ENCODE data around the gene HOXA6. TPM values are rescaled to one million over a fixed set of nuclear protein-coding genes. Genes with fewer than 3 reads are reported as not detected.

Gene HOXA6
- total and polyA plus RNA-seq, 2 of the 4 experiments (the other 2 are of a cell fraction), result 1.4 to 1.8 TPM

DNA sequence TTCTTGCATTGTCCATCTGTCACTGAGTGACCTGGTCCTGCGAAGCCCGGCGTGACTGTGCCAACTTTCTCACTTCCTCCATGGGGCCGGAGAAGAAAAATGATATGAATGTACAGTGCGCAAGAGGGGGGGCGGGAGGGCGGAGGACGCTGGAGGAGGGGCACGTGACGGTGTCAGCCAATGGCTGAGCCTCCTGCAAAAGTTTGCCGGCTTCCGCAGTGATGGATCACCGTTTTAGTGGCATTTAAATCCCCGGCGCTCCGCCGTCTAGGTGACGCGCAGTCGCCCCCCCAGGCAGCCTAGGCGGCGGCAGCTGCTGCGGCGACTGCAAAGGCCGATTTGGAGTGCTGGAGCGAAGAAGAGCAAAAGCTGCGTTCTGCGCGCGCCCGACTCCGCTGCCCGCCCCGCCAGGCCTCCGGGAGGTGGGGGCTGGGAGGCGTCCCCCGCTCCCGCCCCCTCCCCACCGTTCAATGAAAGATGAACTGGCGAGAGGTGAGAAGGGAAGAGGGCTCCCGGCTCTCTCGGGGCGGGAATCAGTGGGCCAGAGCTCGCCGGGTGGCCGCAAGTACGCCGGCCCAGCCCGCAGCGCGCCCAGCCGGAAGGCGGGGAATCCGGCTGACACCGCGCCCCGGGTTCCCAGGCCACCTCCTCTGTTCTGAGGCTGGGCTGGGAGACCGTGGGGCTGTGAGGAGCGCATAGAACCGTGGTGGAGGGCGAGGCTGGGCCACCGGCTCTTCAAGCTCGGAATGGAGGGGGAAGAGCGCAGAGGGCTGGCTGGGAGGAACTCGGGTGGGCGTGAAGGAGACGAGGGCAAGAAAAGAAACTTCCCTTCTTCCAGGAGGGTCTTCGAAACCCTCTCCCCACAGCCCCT is 51.4 kb downstream of the HOXA6 start, which contains the start of gene HOXA1:
Gene HOXA1 (minus strand): TSS at position 104 of the 871 bp plus-strand sequence. CDS start 88 bp downstream, at position 16.
- CTCF ChIA-PET, result interaction anchor here (0.6 to 1.0 kb wide), 3 partner anchors 19 to 47 kb away, joined by 3 read pairs; partner anchors contain the start of gene HOXA5
- Histone ChIP-seq H3K4me3 (ENCODE audit: insufficient read depth, low read depth, low read length) (peak within 1 kb of the TSS; percentile 92), H2BK20ac (ENCODE audit: low read depth, low read length) (peak within 1 kb of the TSS; percentile 61; the same call in 1 of the 2 replicates), H4K8ac (ENCODE audit: low read depth in 2 of 2, low read length in 2 of 2) (peak within 1 kb of the TSS; percentile 80 to 83), H2AK5ac (ENCODE audit: low read depth, low read length) (peak within 1 kb of the TSS; percentile 91), H3K9me3 (ENCODE audit: control insufficient read depth, insufficient read depth, low read length) (no peaks in the 10 kb centered on the region), H3K79me1 (ENCODE audit: low read depth in 1 of 2, low read length in 2 of 2) (peaks cover 10 to 16% of the 10 kb centered on the region in 2 experiments; a peak in 3 of 4 replicates), H3K9me1 (ENCODE audit: insufficient read depth, low read length) (no peaks in the 10 kb centered on the region), H3K23ac (ENCODE audit: low read depth, low read length) (peak within 1 kb of the TSS; percentile 100), H2AK9ac (replicated peaks; ENCODE audit: low read depth, low read length, poor library complexity) (peak within 1 kb of the TSS; percentile 97), H3K18ac (ENCODE audit: low read depth, low read length) (peak within 1 kb of the TSS; percentile 82), H2BK120ac (ENCODE audit: low read depth, low read length) (peak within 1 kb of the TSS; percentile 80), H3K27ac (ENCODE audit: insufficient read depth, low read length) (peak within 1 kb of the TSS; percentile 97), H3K9ac (ENCODE audit: low read depth, low read length) (peak within 1 kb of the TSS; percentile 99), H3K4me2 (ENCODE audit: low read depth, low read length) (peak within 1 kb of the TSS; percentile 91), H3K36me3 (ENCODE audit: control insufficient read depth, insufficient read depth, low read length) (peaks cover 10% of the 10 kb centered on the region), H3K4ac (ENCODE audit: low read depth, low read length) (peak within 1 kb of the TSS; percentile 95), H3K14ac (replicated peaks; ENCODE audit: low read depth, low read length) (peak within 1 kb of the TSS; percentile 98), H2AFZ (replicated peaks; ENCODE audit: low read length, poor library complexity) (peak within 1 kb of the TSS; percentile 95), H4K5ac (ENCODE audit: low read depth, low read length) (peak within 1 kb of the TSS; percentile 26; the same call in 1 of the 2 replicates), H4K91ac (ENCODE audit: insufficient read depth, low read depth, low read length) (peak within 1 kb of the TSS; percentile 88), H4K20me1 (ENCODE audit: insufficient read depth, low read length) (peaks cover 13% of the 10 kb centered on the region), H2BK5ac (ENCODE audit: low read depth, low read length, poor library complexity, severe bottlenecking) (peak within 1 kb of the TSS; percentile 91), H3K27me3 (ENCODE audit: control insufficient read depth, insufficient read depth, low read length) (no peaks in the 10 kb centered on the region), H3K56ac (ENCODE audit: extremely low read depth, insufficient read depth, low read length) (peak within 1 kb of the TSS; percentile 93), H3K4me1 (ENCODE audit: control insufficient read depth, insufficient read depth, low read length) (peaks cover 6% of the 10 kb centered on the region), H2BK15ac (ENCODE audit: low read depth, low read length) (peak within 1 kb of the TSS; percentile 86; the same call in 2 of the 3 replicates)
- WGBS, 2 experiments (ENCODE audit: extremely low coverage in 2 of 2, insufficient read length in 1 of 2), result 0% methylated on average over 14 of the region's 68 CpGs; no CpG with 5 or more reads in 1 of the 2 experiments
- in situ Hi-C loops (cut with MboI; ENCODE audit: low sequenced_read_pairs) (no loop called here), intact Hi-C loops (cut with micrococcal nuclease) (loop anchor here (2.0 kb wide), 3 partner anchors 33 to 409 kb away; partner anchors contain the start of gene SKAP2), dilution Hi-C loops (cut with HindIII; ENCODE audit: low sequenced_read_pairs, unreplicated experiment) (no loop called here)
- ATAC-seq (ENCODE audit: low read depth) (peak; percentile 73), DNase-seq (peak; percentile 95)
- POLR2A ChIA-PET (ENCODE audit: unreplicated experiment), result interaction anchor here (0.9 to 1.1 kb wide), 2 partner anchors 10 to 35 kb away, joined by 3 to 5 read pairs; partner anchors contain the start of gene HOXA4
- TF ChIP-seq, protein P1, sequence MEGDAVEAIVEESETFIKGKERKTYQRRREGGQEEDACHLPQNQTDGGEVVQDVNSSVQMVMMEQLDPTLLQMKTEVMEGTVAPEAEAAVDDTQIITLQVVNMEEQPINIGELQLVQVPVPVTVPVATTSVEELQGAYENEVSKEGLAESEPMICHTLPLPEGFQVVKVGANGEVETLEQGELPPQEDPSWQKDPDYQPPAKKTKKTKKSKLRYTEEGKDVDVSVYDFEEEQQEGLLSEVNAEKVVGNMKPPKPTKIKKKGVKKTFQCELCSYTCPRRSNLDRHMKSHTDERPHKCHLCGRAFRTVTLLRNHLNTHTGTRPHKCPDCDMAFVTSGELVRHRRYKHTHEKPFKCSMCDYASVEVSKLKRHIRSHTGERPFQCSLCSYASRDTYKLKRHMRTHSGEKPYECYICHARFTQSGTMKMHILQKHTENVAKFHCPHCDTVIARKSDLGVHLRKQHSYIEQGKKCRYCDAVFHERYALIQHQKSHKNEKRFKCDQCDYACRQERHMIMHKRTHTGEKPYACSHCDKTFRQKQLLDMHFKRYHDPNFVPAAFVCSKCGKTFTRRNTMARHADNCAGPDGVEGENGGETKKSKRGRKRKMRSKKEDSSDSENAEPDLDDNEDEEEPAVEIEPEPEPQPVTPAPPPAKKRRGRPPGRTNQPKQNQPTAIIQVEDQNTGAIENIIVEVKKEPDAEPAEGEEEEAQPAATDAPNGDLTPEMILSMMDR (conservative IDR thresholded peaks at IDR 0.05; ENCODE audit: low read depth, low read length), result 0 out of 2 replicates have a peak, but pooled peaks have one; percentile 2
- no peak for TF ChIP-seq NFE2L2 (IDR thresholded peaks at IDR 0.05; ENCODE audit: low read depth, low read length)
- peak; percentile 66 for TF ChIP-seq BHLHE40 (IDR thresholded peaks at IDR 0.05; ENCODE audit: low read depth, low read length)
- TF ChIP-seq RAD21 (IDR thresholded peaks at IDR 0.05; ENCODE audit: low read length), result peak; percentile 36; the same call in 1 of the 2 replicates
- TF ChIP-seq CHD1 (IDR thresholded peaks at IDR 0.05; ENCODE audit: low read depth, low read length), result 0 out of 2 replicates have a peak, but pooled peaks have one; percentile 27
- TF ChIP-seq MXI1 (IDR thresholded peaks at IDR 0.05; ENCODE audit: borderline replicate concordance, low read depth, low read length), result no peak; the same call in 1 of the 2 replicates
- peak; percentile 96 for TF ChIP-seq USF2 (IDR thresholded peaks at IDR 0.05; ENCODE audit: low read depth, low read length)
- peak; percentile 94 for TF ChIP-seq POLR2A (IDR thresholded peaks at IDR 0.05; ENCODE audit: low read depth, low read length)
- TF ChIP-seq RFX5 (IDR thresholded peaks at IDR 0.05; ENCODE audit: low read depth, low read length), result no peak
- BruUV-seq (replicated peaks), result no TSS peak
